GM12801 (cell line): ENCODE measurements around the gene DNMT3B.

Experiments used
- CTCF ChIP-seq: IDR thresholded peaks from one replicate; pipeline ENCODE4 v1.5.1; 2011; ENCODE audit warnings: control low read depth; ENCODE audit not compliant: insufficient read length; ENCODE audit errors: extremely low read depth

The DNMT3B gene

GRCh38 chr20:32790751-32791057 is 28.5 kb downstream of the DNMT3B start:
- no peak for TF ChIP-seq CTCF

- TF ChIP-seq CTCF: no peak
Observed at GRCh38 chr20:32792316-32792715, 30.1 kb downstream of the DNMT3B start.

GRCh38 chr20:32792731-32793458 is 30.7 kb downstream of the DNMT3B start:
- no peak for TF ChIP-seq CTCF

GRCh38 chr20:32796383-32796948 is 34.3 kb downstream of the DNMT3B start:
- TF ChIP-seq CTCF: no peak

- TF ChIP-seq CTCF: no peak
Observed at GRCh38 chr20:32796981-32797451, 34.8 kb downstream of the DNMT3B start.

GRCh38 chr20:32798046-32798981 is 36.1 kb downstream of the DNMT3B start:
- no peak for TF ChIP-seq CTCF

GRCh38 chr20:32803092-32803491 is 40.9 kb downstream of the DNMT3B start:
- no peak for TF ChIP-seq CTCF
